Measurements from ENCODE around the gene MED12L.

Gene MED12L

GRCh38 chr3:151154566-151154965 lies 69.1 kb downstream of the MED12L start:
- in situ Hi-C loops (cut with MboI; ENCODE audit: low sequenced_read_pairs, unreplicated experiment) = no loop called here
- no peak for TF ChIP-seq CTCF (IDR thresholded peaks at IDR 0.05; ENCODE audit: borderline replicate concordance, control extremely low read depth, extremely low read depth, insufficient read depth, missing control alignments)
- DNase-seq (ENCODE audit: low spot score) = no peak

GRCh38 chr3:151155409-151156128 lies 70.1 kb downstream of the MED12L start:
- in situ Hi-C loops (cut with MboI; ENCODE audit: low sequenced_read_pairs, unreplicated experiment) = no loop called here
- no peak for DNase-seq (ENCODE audit: low spot score)
- no peak for TF ChIP-seq CTCF (IDR thresholded peaks at IDR 0.05; ENCODE audit: borderline replicate concordance, control extremely low read depth, extremely low read depth, insufficient read depth, missing control alignments)

- in situ Hi-C loops (cut with MboI; ENCODE audit: low sequenced_read_pairs, unreplicated experiment) = no loop called here
- peak; percentile 64 for DNase-seq (ENCODE audit: low spot score)
- peak; percentile 45 for TF ChIP-seq CTCF (IDR thresholded peaks at IDR 0.05; ENCODE audit: borderline replicate concordance, control extremely low read depth, extremely low read depth, insufficient read depth, missing control alignments)
Measured at GRCh38 chr3:151156618-151157216, 71.3 kb downstream of the MED12L start.

GRCh38 chr3:151159806-151160205 lies 74.3 kb downstream of the MED12L start:
- no peak for TF ChIP-seq CTCF (IDR thresholded peaks at IDR 0.05; ENCODE audit: borderline replicate concordance, control extremely low read depth, extremely low read depth, insufficient read depth, missing control alignments)
- in situ Hi-C loops (cut with MboI; ENCODE audit: low sequenced_read_pairs, unreplicated experiment) = loop anchor here (10.0 kb wide), 2 partner anchors 65 to 675 kb away; no protein-coding TSS in a partner anchor
- DNase-seq (ENCODE audit: low spot score) = no peak

GRCh38 chr3:151165226-151165625 lies 79.8 kb downstream of the MED12L start:
- in situ Hi-C loops (cut with MboI; ENCODE audit: low sequenced_read_pairs, unreplicated experiment) = loop anchor here (5.0 to 10.0 kb wide), 3 partner anchors 60 to 670 kb away; no protein-coding TSS in a partner anchor
- no peak for DNase-seq (ENCODE audit: low spot score)
- TF ChIP-seq CTCF (IDR thresholded peaks at IDR 0.05; ENCODE audit: borderline replicate concordance, control extremely low read depth, extremely low read depth, insufficient read depth, missing control alignments) = no peak

- in situ Hi-C loops (cut with MboI; ENCODE audit: low sequenced_read_pairs, unreplicated experiment) = loop anchor here (5.0 to 10.0 kb wide), 3 partner anchors 59 to 669 kb away; no protein-coding TSS in a partner anchor
- DNase-seq (ENCODE audit: low spot score) = peak; percentile 16
- TF ChIP-seq CTCF (IDR thresholded peaks at IDR 0.05; ENCODE audit: borderline replicate concordance, control extremely low read depth, extremely low read depth, insufficient read depth, missing control alignments) = no peak
Measured at GRCh38 chr3:151166161-151166560, 80.7 kb downstream of the MED12L start.
